Keratinocyte (primary cell): ENCODE data around the gene GNAL.

Source experiments
- EZH2 ChIP-seq: IDR thresholded peaks from one replicate; pipeline ENCODE4 v1.6.1; 2012; ENCODE audit warnings: inconsistent platforms, mild to moderate bottlenecking, low read length, moderate library complexity
- TF ChIP-seq, protein P1 (sequence below), 3 experiments: IDR thresholded peaks in 1 of 3; conservative IDR thresholded peaks in 1 of 3; optimal IDR thresholded peaks in 1 of 3; 2 replicates in 2 of 3; 3 replicates in 1 of 3; pipeline versions ENCODE3 to v1.5.1; 2011; ENCODE audit warnings: low read length in 3 of 3, mild to moderate bottlenecking in 3 of 3, moderate library complexity in 2 of 3, control low read depth in 1 of 3, inconsistent platforms in 1 of 3; ENCODE audit not compliant: insufficient read depth in 2 of 3; ENCODE audit errors: extremely low read depth in 1 of 3

DNA sequence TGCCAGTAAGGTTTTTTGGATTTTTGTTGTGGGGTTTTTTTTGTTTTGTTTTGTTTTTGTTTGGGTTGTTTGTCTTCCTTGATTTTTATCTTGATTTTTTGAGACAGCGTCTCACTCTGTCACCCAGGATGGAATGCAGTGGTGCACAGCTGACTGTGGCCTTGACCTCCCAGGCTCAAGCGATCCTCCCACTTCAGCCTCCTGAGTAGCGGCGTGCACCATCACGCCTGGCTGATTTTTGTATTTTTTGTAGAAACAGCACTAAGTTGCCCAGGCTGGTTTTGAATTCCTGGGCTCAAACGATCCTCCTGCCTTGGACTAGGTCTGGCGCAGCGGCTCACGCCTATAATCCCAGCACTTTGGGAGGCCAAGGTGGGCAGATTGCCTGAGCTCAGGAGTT lies 202.7 kb downstream of the GNAL start:
- TF ChIP-seq, protein P1, sequence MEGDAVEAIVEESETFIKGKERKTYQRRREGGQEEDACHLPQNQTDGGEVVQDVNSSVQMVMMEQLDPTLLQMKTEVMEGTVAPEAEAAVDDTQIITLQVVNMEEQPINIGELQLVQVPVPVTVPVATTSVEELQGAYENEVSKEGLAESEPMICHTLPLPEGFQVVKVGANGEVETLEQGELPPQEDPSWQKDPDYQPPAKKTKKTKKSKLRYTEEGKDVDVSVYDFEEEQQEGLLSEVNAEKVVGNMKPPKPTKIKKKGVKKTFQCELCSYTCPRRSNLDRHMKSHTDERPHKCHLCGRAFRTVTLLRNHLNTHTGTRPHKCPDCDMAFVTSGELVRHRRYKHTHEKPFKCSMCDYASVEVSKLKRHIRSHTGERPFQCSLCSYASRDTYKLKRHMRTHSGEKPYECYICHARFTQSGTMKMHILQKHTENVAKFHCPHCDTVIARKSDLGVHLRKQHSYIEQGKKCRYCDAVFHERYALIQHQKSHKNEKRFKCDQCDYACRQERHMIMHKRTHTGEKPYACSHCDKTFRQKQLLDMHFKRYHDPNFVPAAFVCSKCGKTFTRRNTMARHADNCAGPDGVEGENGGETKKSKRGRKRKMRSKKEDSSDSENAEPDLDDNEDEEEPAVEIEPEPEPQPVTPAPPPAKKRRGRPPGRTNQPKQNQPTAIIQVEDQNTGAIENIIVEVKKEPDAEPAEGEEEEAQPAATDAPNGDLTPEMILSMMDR (optimal IDR thresholded peaks at IDR 0.05 in 1 of 3, IDR thresholded peaks at IDR 0.05 in 1 of 3, conservative IDR thresholded peaks at IDR 0.05 in 1 of 3; ENCODE audit: extremely low read depth in 1 of 3, insufficient read depth in 2 of 3, low read length in 3 of 3), result no peak
- TF ChIP-seq EZH2, result no peak
